Astrocyte (in vitro differentiated cells and primary cell): ENCODE measurements around the gene CDHR5. TPM values are rescaled to one million over a fixed set of nuclear protein-coding genes. Genes with fewer than 3 reads are reported as not detected.

Experiments used
- DNase-seq: peaks from one replicate; pipeline ENCODE4 v3.0.0-alpha.2; 2010; ENCODE audit warnings: low read depth
- FAIRE-seq: peaks from 2 replicates; lab custom pipeline; 2011; peaks lifted over from hg19 to GRCh38; lab: Jason Lieb, UNC
- H2AFZ ChIP-seq: 2 replicates; pipeline ENCODE4 v1.6.0; 2012; ENCODE audit warnings: low read depth, low read length, inconsistent platforms
- H3K27ac ChIP-seq: 2 replicates; pipeline ENCODE4 v1.5.1; 2011; ENCODE audit warnings: low read depth, low read length, inconsistent platforms
- H3K27me3 ChIP-seq: 2 replicates; pipeline ENCODE4 v1.6.0; 2011; ENCODE audit warnings: low read length, inconsistent platforms; ENCODE audit not compliant: insufficient read depth
- H3K36me3 ChIP-seq: 2 replicates; pipeline ENCODE4 v1.5.1; 2011; ENCODE audit warnings: low read length, inconsistent platforms; ENCODE audit not compliant: insufficient read depth
- H3K4me1 ChIP-seq: 2 replicates; pipeline ENCODE4 v1.5.1; 2011; ENCODE audit warnings: low read length, inconsistent platforms; ENCODE audit not compliant: insufficient read depth
- H3K4me2 ChIP-seq: 2 replicates; pipeline ENCODE4 v1.6.0; 2012; ENCODE audit warnings: low read length, inconsistent platforms
- H3K4me3 ChIP-seq: 2 replicates; pipeline ENCODE4 v1.5.1; 2011; ENCODE audit warnings: low read depth, mild to moderate bottlenecking, low read length, inconsistent platforms; ENCODE audit not compliant: insufficient read depth
- H3K79me2 ChIP-seq: 2 replicates; pipeline ENCODE4 v1.6.0; 2012; ENCODE audit warnings: mild to moderate bottlenecking, low read length, inconsistent platforms; ENCODE audit not compliant: insufficient read depth
- H3K9ac ChIP-seq: 2 replicates; pipeline ENCODE4 v1.6.0; 2012; ENCODE audit warnings: mild to moderate bottlenecking, low read length, inconsistent platforms
- H3K9me3 ChIP-seq: 2 replicates; pipeline ENCODE4 v1.5.1; 2012; ENCODE audit warnings: low read depth, mild to moderate bottlenecking, low read length, inconsistent platforms; ENCODE audit not compliant: insufficient read depth
- H4K20me1 ChIP-seq: 2 replicates; pipeline ENCODE4 v1.6.0; 2012; ENCODE audit warnings: low read length, inconsistent platforms; ENCODE audit not compliant: insufficient read depth
- H3K27ac Mint-ChIP-seq: one replicate; pipeline ENCODE4 v1.8.0; 2021; ENCODE audit warnings: mild to moderate bottlenecking, mixed read lengths; ENCODE audit not compliant: unreplicated experiment
- H3K27me3 Mint-ChIP-seq: one replicate; pipeline ENCODE4 v1.8.0; 2021; ENCODE audit warnings: low read depth, mixed read lengths; ENCODE audit not compliant: unreplicated experiment
- H3K36me3 Mint-ChIP-seq: one replicate; pipeline ENCODE4 v1.8.0; 2021; ENCODE audit warnings: low read depth, mixed read lengths; ENCODE audit not compliant: unreplicated experiment
- H3K4me1 Mint-ChIP-seq: one replicate; pipeline ENCODE4 v1.8.0; 2021; ENCODE audit warnings: low read depth, mixed read lengths; ENCODE audit not compliant: unreplicated experiment
- H3K4me3 Mint-ChIP-seq: one replicate; pipeline ENCODE4 v1.8.0; 2021; ENCODE audit warnings: mild to moderate bottlenecking, moderate library complexity, mixed read lengths; ENCODE audit not compliant: unreplicated experiment
- H3K9me3 Mint-ChIP-seq: one replicate; pipeline ENCODE4 v1.8.0; 2021; ENCODE audit warnings: mild to moderate bottlenecking, mixed read lengths; ENCODE audit not compliant: unreplicated experiment
- EZH2 ChIP-seq: IDR thresholded peaks from 2 replicates; pipeline ENCODE4 v1.6.1; 2012; ENCODE audit warnings: mild to moderate bottlenecking, low read length, inconsistent platforms; ENCODE audit not compliant: insufficient read depth
- total RNA-seq: library from RNA; stranded (reverse); gene quantifications from 2 replicates; pipeline ENCODE4 v1.2.1, GENCODE V29; 2021
- TF ChIP-seq, protein P1 (sequence below): IDR thresholded peaks from 2 replicates; pipeline ENCODE4 v1.5.1; 2011; ENCODE audit warnings: low read depth, mild to moderate bottlenecking, inconsistent platforms, low read length, moderate library complexity; ENCODE audit not compliant: insufficient read depth

Gene CDHR5
- total RNA-seq, 1 donor from 2014 or later: not detected

DNA sequence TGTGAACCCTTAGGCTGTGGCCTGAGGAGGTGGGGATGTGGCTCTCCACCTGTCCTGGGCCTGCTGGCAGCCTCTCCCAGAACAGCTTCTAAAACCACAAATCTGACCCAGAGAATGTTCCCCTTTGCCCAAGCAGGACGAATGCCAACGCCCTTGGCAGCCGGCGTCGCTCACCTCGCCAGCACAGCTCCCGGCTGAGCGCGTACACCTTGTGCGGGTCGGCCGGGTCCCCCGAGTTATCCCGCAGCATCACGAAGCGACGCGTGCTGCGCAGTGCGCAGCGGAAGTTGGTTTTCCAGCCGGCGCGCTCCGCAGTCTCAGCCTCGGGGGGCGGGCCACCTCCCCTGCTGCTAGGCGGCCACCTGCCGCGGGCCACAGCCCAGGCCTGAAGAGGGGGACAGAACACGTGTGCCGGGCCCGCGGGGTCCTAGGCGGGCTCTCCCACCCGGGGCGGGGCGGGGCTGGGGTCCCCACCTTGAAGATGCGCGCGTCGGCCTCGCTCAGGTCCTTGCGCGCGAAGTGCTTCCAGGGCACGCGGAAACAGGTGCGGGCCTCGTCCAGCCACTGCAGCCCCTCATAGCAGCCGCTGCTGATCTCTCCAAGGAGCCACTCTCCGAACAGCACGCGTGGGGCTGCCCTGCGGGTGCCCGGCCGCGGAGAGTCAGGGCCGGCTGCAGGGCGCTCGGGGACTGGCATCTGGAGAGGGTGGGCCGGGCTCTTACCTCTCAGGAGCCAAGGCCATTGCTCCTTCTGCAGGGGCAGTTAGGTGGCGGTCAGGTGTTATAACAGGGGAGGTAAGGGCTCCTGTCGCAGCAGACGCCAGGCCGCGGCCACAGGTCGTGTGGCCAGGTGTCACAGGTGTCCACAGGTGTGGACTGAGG, 9.9 kb downstream of the CDHR5 start:
- TF ChIP-seq, protein P1, sequence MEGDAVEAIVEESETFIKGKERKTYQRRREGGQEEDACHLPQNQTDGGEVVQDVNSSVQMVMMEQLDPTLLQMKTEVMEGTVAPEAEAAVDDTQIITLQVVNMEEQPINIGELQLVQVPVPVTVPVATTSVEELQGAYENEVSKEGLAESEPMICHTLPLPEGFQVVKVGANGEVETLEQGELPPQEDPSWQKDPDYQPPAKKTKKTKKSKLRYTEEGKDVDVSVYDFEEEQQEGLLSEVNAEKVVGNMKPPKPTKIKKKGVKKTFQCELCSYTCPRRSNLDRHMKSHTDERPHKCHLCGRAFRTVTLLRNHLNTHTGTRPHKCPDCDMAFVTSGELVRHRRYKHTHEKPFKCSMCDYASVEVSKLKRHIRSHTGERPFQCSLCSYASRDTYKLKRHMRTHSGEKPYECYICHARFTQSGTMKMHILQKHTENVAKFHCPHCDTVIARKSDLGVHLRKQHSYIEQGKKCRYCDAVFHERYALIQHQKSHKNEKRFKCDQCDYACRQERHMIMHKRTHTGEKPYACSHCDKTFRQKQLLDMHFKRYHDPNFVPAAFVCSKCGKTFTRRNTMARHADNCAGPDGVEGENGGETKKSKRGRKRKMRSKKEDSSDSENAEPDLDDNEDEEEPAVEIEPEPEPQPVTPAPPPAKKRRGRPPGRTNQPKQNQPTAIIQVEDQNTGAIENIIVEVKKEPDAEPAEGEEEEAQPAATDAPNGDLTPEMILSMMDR: no peak
- TF ChIP-seq EZH2: no peak
- H3K79me2 ChIP-seq: peaks cover 5% of the 10 kb centered on the region
- Mint-ChIP-seq H3K4me3 (peak overlapping the region; percentile 85), H3K9me3 (no peaks in the 10 kb centered on the region), H3K36me3 (peaks cover 13% of the 10 kb centered on the region), H3K27ac (peak overlapping the region; percentile 91), H3K27me3 (no peaks in the 10 kb centered on the region), H3K4me1 (peaks cover 5% of the 10 kb centered on the region)
- FAIRE-seq (no peak), DNase-seq (no peak)
- H4K20me1 ChIP-seq: peaks cover 49% of the 10 kb centered on the region
- peaks cover 11% of the 10 kb centered on the region for H3K4me1 ChIP-seq
- peak overlapping the region; percentile 80 for H3K27ac ChIP-seq
- peak overlapping the region; percentile 87 for H3K4me3 ChIP-seq
- no peak overlapping the region for H2AFZ ChIP-seq
- peak overlapping the region; percentile 99 for H3K4me2 ChIP-seq
- no peaks in the 10 kb centered on the region for H3K9me3 ChIP-seq
- H3K9ac ChIP-seq: peak overlapping the region; percentile 85
- no peaks in the 10 kb centered on the region for H3K27me3 ChIP-seq
- peaks cover 6% of the 10 kb centered on the region for H3K36me3 ChIP-seq

DNA sequence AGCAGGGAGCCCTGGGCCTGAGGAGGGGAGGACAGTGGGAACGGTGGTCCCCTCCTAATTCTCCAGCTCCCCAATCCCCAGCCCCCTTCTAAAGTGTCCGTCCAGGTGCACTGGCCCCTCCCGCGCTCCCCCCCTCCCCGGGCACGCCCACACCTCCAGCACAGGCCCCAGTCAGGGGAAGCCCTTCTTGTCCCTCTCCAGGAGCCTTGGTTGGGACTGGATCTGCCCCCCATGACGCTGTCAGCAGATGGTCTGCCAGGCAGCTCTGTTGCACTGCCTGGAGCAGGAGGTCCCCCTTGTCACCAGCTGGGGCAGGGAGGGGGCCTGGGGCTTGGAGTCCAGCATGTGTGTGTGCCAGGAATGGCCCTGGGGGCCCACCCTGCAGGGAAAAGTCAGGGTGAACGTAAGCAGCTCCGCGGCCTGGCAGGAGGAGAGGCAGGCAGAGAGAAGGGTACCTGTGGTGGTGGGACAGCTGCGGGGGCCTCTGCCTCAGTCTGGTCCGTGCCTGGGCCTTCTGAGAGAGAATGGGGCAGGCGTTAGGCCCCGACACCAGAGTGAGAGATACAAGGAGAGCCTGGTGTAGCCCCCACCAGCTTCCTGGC, 10.6 kb downstream of the CDHR5 start:
- FAIRE-seq (no peak), DNase-seq (no peak)
- Mint-ChIP-seq H3K4me3 (peak overlapping the region; percentile 81), H3K4me1 (peaks cover 5% of the 10 kb centered on the region), H3K9me3 (no peaks in the 10 kb centered on the region), H3K27ac (peak overlapping the region; percentile 91), H3K27me3 (no peaks in the 10 kb centered on the region), H3K36me3 (peaks cover 10% of the 10 kb centered on the region)
- no peak overlapping the region for H3K27ac ChIP-seq
- no peaks in the 10 kb centered on the region for H3K27me3 ChIP-seq
- H3K4me2 ChIP-seq: peak overlapping the region; percentile 99
- no peak overlapping the region for H2AFZ ChIP-seq
- H3K79me2 ChIP-seq: peaks cover 5% of the 10 kb centered on the region
- peaks cover 6% of the 10 kb centered on the region for H3K36me3 ChIP-seq
- TF ChIP-seq, protein P1: no peak
- no peak for TF ChIP-seq EZH2
- peaks cover 11% of the 10 kb centered on the region for H3K4me1 ChIP-seq
- H3K9ac ChIP-seq: no peak overlapping the region
- no peaks in the 10 kb centered on the region for H3K9me3 ChIP-seq
- H3K4me3 ChIP-seq: no peak overlapping the region
- H4K20me1 ChIP-seq: peaks cover 51% of the 10 kb centered on the region
